Epithelial cell of prostate (primary cell): ENCODE measurements around the gene DGAT2.

ENCODE experiments used
- DNase-seq: peaks from one replicate; pipeline ENCODE4 v3.0.0-alpha.2; 2011; ENCODE audit warnings: low read depth, low spot score
- H3K27ac ChIP-seq: fragments of 450-650 bp; 2 replicates; pipeline ENCODE4 v1.5.1; 2017; ENCODE audit warnings: mild to moderate bottlenecking

DGAT2 gene

GRCh38 chr11:75816561-75817239 is 48.1 kb downstream of the DGAT2 start:
- H3K27ac ChIP-seq = no peak overlapping the region

GRCh38 chr11:75820645-75821044 is 52.1 kb downstream of the DGAT2 start:
- no peak overlapping the region for H3K27ac ChIP-seq
- DNase-seq = no peak

More at GRCh38 chr11:75816561-75817239, 48.1 kb downstream of the DGAT2 start:
- DNase-seq = no peak

- no peak for DNase-seq
- no peak overlapping the region for H3K27ac ChIP-seq
Measured at GRCh38 chr11:75821202-75821601, 52.6 kb downstream of the DGAT2 start.

GRCh38 chr11:75822541-75822940 is 54.0 kb downstream of the DGAT2 start:
- DNase-seq = no peak
- H3K27ac ChIP-seq = no peak overlapping the region

GRCh38 chr11:75823415-75823814 is 54.8 kb downstream of the DGAT2 start:
- H3K27ac ChIP-seq = no peak overlapping the region
- DNase-seq = no peak

GRCh38 chr11:75823946-75824345 is 55.4 kb downstream of the DGAT2 start:
- H3K27ac ChIP-seq = no peak overlapping the region
- no peak for DNase-seq

- no peak overlapping the region for H3K27ac ChIP-seq
- no peak for DNase-seq
Measured at GRCh38 chr11:75826461-75827230, 58.1 kb downstream of the DGAT2 start.

GRCh38 chr11:75827562-75827961 is 59.0 kb downstream of the DGAT2 start:
- no peak for DNase-seq
- no peak overlapping the region for H3K27ac ChIP-seq

GRCh38 chr11:75831915-75832502 is 63.4 kb downstream of the DGAT2 start:
- H3K27ac ChIP-seq = no peak overlapping the region
- no peak for DNase-seq

GRCh38 chr11:75834728-75835127 is 66.2 kb downstream of the DGAT2 start:
- no peak overlapping the region for H3K27ac ChIP-seq
- DNase-seq = no peak

GRCh38 chr11:75836417-75836816 is 67.8 kb downstream of the DGAT2 start:
- no peak for DNase-seq
- H3K27ac ChIP-seq = no peak overlapping the region

- DNase-seq = no peak
- H3K27ac ChIP-seq = no peak overlapping the region
Measured at GRCh38 chr11:75839851-75840250, 71.3 kb downstream of the DGAT2 start.

- DNase-seq = no peak
- no peak overlapping the region for H3K27ac ChIP-seq
Measured at GRCh38 chr11:75840522-75840921, 71.9 kb downstream of the DGAT2 start.

- DNase-seq = no peak
- H3K27ac ChIP-seq = no peak overlapping the region
Measured at GRCh38 chr11:75841739-75842138, 73.2 kb downstream of the DGAT2 start.

GRCh38 chr11:75845324-75845723 is 76.7 kb downstream of the DGAT2 start:
- no peak for DNase-seq
- no peak overlapping the region for H3K27ac ChIP-seq

- H3K27ac ChIP-seq = no peak overlapping the region
- no peak for DNase-seq
Measured at GRCh38 chr11:75849894-75850293, 81.3 kb downstream of the DGAT2 start.

- H3K27ac ChIP-seq = no peak overlapping the region
- DNase-seq = no peak
Measured at GRCh38 chr11:75850787-75851186, 82.2 kb downstream of the DGAT2 start.
